ENCODE results near the gene YBX1.

The YBX1 gene

DNA sequence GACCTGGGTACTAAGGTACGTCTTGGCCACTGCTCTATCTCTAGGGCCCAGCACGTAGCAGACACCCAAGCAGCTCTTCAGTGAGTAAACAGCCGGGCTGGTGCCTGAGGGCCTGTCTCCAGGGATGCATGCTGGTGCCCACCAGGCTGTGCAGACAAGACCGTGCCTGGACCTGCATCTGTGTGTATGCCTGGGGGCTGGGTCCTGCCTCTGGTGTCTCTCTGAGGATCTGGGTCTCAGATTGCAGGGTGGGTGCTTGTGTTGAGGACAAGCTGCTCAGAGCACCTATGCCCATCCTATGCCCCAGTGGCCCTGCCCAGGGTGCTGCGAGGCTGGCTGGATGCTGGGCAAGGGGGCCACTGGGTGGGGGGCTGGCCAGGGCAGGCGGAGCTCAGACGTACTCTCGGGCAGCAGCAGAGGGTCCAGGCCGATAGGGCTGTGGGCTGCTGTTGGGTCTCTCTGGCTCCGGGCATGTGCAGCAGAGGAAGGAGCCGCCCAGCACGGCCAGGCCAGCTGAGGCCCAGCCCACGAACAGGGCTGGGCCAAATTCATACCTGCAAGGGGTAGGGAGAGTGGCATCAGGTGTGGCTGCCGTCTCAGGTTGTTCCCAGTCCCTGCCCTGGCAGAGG, 53.4 kb downstream of the YBX1 start:
- DNase-seq (ENCODE audit: low read depth), result no peak

DNA sequence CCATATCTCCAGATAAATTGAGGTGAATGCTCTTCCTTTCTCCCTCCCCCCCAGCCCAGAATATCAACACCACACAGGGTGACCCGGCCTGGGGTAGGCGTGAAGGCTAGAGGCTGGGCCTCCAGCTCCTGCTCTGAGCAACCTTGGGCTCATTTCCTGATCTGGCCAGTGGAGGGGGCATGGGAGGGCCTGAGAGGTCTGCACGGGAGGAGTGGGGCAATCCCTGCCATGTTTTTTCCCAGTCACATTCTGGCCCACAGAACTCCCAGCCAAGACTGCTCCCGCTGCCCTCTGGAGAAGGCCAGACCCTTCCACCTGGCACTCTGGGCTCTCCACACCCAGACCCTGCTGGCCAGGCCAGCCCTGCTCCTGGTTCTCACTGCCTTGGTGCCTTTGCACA, 53.9 kb downstream of the YBX1 start:
- no peak for DNase-seq (ENCODE audit: low read depth)

DNA sequence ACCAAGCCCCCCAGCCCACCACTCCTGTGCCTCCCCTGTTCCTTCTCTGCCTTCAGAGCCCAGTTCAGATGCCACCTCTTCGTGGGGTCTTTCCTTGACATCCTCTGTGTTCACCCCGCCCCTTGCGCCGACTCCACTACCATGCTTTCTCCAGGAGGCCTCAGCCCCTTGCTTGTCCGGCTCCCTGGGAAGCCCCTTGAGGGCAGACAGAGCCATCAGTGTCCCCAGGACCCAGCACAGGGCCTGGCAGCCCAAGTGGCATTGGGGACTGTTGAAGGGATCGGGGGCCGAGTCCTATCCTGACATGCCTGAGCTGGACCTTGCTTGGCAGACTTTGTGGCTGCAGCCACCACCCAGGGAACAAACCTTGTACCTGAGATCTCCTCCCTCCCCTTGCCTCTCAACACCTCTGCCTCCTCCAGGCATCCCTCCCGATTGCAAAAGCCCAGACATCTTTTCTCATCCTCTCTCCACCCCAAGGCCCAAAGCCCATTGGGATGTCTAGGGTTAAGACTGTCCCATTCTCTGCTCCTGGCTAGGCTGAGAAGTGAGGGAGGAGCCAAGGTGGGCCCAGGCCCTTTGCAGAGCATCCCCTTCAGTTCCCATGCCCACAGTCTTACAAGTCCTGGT, 54.5 kb downstream of the YBX1 start:
- DNase-seq (ENCODE audit: low read depth), result no peak

DNA sequence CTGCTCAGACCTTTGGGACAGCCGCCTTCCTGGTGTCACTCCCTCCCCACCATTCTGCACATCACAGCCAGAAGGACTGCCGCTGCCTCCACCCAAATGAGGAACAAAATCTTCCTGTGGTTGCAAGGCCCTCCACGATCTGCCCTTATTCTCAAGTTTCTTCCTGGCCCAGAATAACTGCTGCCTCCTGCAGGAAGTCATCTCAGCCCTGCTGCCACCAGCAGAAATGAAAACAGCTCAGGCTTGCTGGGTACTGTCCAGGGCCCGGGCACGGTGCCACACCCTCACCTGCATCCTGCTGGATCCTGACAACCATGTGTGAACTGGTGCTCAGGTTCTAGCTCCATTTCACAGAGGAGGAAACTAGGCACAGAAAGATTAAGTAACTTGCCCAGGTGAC, 55.0 kb downstream of the YBX1 start:
- no peak for DNase-seq (ENCODE audit: low read depth)

DNA sequence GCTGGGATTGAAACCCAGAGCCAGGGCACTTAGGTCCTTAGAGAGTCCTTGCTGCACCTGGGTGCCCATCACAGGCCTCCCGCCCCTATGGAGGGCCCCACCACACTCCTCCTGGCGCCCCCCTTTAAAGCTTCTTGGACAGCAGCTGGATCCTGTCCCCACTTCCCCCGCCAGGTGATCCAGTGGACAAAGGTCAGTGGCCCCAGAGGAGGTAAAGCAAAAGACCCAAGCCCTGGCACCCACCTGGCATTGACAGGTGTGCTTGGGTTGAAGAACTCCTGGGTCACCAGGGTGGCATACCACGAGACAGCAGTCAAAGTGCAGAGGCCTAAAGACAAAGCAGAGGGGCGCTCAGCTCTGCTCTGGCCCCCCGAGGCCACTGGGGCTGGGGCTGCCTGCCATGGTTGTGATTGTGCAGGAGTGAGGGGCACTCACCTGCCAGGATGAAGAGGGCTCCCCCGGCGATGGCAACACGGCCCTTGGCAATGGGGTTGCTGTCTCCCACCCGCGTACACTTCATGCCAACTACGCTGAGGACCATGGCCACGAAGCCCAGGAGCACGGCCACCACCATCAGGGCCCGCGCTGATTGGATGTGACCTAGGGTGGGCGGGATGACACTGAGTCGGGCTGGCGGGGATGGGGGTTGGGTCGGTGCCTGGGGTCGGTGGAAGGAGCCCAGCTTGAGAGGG, 55.9 kb downstream of the YBX1 start:
- no peak for DNase-seq (ENCODE audit: low read depth)

DNA sequence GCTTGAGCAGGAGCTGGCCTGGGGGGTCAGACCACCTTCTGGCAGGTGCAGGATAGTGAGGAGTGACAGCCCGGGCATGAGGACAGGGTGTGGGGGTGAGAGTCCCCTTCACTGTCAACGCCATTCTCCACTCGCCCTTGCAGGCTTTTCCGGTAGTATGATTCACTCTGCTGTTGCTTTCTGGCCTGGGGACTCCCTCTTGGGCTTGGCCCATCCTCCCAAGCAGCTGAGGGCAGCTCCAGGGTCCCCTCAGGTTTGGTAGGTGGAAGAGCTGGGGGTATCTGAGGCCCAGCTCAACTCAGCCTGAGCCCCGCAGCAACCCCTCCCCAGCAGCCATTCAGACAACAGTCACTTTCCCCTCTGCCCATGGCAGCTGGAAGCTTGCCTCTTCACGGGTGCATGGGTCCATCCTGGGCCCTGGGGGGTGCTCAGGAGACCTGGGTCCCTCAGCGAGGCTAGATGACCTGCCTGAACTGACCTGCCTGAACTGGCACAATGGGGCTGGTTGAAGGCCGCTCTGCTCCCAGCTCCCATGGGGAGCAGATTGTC, 56.5 kb downstream of the YBX1 start:
- DNase-seq (ENCODE audit: low read depth), result no peak

DNA sequence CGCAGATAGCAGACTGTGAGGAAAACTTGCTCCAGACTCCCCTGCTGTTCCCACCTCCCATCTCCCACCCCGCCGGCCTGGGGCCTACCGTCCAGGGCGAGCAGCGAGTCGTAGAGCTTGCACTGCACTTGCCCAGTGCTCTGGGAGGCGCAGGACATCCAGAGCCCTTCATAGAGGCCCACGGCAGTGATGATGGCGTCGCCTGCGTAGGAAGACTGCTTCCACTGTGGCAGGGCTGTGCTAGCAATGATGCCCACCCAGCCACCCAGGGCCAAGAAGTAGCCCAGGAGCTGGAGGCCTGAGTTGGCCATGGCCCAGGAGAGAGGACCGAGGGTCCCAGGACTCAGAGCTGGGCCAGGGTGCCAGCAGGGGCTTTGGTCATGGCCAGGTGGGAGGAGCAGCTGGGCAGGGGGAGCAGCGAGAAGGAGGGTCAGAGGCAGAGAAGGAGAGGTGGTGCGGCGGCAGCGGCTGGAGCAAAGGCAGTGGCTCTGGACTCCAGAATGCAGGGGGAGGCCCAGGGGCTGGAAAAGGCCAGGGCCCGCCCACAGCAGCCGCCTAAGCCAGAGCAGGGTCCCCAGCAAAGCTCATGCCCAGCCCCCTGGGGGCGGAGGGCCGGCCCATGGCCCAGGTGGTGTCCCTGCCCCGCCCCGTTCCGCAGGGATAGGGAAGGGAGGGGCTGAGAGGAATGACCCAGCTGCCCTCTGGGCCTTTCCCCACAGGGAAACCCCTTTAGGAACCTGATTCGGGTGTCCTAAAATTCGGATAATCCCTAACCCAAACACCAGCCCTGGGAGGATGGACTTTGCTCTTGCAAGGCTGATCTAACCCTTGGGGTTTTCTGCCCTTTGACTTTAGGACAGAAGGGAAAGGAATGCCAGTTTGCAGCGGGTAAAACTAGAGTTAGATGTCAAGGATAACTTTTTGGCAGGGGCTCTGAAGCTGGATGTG, 57.8 kb downstream of the YBX1 start, which contains the start of gene CLDN19:
Gene CLDN19, minus strand, starts transcription at position 484 of the 948 bp plus-strand sequence. Its CDS starts 173 bp downstream, at position 311.
- no peak for DNase-seq (ENCODE audit: low read depth)

DNA sequence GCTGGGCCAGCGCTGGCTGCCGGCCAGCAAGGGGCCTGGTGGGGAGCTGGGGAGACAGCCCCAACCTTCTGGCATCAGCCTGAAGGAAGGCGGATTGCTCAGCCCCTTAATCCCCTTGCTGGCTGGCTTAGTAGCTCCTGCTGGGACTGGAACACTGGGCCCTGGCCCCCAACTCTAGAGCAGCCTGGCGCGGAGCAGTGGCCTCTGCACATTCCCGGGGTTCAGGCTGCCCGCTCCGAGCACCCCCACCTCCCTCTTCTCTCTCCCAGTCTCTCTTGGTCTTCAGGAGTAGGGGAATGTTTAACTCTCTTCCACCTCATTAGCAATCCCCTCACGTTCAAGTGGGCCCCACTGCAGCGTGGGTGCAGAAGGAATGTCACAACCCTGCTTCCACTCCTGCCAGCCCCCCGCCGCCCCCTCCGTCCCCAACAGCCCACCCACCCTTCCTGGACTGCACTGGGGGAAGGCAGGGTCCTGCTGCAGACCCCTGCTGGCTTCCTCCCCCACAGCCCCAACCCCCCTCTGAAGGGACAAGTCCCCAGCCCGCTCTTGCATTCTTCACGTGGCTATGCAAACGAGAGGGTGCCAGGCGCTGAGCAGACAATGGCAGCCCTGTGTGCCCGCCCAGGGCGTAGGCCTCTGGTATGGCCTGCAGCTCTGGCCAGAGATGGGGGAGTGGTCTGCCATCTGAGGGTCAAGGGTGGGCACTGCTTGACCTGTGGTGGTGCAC, 58.8 kb downstream of the YBX1 start:
- DNase-seq (ENCODE audit: low read depth), result no peak

DNA sequence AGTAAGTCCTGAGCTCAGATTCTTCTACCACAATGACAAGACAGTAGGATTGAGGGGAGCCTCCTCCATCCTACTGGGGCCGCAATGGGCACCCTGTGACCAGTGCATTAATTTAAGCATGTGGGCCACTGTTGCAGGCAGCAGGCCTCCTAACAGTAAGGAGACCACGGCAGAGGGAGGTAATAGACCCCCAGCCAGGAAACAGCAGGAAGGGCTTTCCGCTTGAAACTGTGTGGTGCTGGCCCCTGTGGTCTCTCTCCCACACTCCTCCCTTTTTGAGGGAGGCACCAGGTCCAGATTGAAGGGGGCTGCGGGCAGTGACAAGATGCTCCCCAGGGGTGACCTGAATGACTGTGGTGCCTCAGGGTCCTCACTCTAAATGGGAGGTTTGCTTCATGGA, 59.5 kb downstream of the YBX1 start:
- DNase-seq (ENCODE audit: low read depth), result no peak

DNA sequence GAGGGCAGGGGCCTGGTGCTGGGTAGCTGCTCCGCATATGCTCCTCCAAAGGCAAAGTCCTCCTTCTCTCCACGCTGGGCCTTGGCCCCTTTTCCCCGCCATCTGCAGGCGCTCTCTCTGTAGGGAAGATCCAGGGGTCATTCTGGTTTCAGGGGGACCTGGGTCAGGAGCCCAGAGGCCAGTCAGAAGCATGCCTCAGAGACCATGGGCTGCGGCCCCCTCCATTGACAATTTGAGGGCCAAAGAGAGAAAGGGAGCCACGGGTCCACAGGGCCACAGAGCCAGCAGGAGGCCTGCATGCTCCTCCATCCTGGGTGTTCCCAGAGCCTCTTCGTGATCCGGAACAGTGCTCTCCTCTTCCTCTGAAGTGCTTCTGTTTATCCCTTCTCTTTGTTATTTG, 59.9 kb downstream of the YBX1 start:
- DNase-seq (ENCODE audit: low read depth), result no peak

DNA sequence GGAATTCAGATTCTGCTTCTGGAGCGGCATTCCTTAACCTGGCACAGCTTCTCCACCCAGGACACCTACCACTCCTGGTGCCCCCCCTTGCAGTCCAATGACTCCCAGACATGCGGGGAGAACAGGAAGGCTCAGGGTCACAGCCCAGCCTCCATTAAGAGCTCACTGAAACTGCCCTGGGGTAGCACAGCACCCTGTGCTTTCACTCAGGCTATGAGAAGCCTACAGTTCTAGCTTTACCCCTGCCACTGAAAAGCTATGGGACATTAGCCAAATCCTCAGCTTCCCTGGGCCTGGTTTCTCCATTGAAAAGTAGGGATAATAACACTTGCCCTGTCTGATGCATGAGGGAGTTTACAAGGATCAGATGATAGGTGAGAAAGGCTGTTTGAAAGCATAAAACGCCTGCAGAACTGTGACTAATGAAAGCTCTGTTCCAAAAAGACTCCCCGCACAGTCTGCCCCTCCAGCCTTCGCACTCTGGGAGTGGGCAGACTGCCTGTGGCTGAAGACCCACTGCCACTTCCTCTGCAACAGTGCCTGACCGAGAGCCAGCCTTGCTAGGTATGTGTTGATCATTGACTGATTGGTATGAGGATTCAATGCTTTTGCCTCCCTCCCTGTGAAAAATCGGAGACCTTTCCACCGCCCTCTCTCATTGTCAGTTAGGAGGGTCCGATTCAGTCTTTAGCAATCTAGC, 60.5 kb downstream of the YBX1 start:
- no peak for DNase-seq (ENCODE audit: low read depth)

DNA sequence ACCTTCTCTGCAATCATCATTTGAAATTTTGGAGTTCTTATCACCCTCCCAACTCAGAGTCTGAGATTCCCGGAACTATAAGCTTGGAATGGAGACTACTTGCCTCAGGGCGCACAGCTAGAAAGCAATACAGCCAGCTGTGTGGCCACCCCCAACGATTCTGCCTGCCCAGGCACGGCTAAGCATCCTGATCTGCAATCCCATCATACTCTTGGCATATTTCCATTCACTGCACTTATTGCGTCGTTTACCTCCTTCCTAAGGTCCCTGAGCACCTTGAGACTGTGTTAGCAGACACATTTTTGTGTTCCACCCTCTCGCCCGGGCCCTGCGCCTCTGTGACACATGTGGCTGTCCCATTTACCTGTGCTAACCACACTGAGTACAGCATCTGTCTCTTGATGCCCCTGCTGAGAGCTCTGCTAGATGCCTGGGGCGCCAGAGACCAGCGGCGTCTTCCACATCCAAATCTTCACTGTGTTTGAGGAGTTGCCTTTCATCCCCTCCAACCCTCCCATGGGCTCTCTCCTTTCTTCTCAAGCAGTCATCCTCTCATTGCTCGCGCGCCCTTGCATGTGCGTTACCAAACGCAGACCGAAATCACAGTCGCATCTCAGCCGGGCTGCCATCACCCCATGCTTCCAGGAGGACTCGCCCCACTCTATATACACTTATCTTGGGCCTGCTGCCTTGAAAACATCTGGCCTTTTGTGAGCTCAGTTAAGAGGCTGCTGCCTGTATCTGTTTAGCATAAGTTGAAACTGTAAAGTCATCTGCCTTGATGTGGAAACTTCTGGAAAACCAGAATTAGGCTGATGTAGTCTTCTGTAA, 61.3 kb downstream of the YBX1 start:
- DNase-seq (ENCODE audit: low read depth), result no peak

DNA sequence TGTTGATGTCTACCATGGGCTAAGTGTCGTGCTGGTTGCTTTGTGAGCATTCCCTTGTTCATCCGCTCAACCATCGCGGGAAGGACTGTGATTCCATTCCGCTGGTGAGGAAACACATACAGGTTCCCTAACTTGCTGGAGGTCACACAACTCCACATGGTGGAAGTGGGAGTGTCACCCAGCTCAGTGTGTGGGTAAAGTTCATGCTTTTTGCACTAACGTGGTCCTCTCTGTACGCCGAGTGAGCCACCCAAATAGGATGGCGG, 61.9 kb downstream of the YBX1 start:
- no peak for DNase-seq (ENCODE audit: low read depth)

DNA sequence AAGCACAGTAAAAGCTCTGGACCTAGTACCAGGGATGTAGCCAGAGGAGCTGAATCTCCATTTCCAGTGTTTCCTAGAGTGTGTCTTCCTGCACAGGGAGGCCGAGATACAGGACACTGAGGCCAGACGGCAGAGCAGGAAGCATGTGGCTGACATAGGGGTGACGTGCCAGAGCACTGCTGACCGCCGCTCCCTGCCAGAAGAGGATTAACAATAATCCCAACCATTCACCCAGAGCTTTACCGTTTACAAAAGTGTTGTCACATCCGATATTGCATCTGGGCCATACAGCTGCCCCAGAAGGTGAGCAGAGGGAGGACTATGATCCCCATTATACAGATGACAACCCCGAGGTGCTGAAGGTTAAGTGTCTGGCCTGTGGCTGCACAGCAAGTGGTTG, 63.6 kb downstream of the YBX1 start:
- no peak for DNase-seq (ENCODE audit: low read depth)

DNA sequence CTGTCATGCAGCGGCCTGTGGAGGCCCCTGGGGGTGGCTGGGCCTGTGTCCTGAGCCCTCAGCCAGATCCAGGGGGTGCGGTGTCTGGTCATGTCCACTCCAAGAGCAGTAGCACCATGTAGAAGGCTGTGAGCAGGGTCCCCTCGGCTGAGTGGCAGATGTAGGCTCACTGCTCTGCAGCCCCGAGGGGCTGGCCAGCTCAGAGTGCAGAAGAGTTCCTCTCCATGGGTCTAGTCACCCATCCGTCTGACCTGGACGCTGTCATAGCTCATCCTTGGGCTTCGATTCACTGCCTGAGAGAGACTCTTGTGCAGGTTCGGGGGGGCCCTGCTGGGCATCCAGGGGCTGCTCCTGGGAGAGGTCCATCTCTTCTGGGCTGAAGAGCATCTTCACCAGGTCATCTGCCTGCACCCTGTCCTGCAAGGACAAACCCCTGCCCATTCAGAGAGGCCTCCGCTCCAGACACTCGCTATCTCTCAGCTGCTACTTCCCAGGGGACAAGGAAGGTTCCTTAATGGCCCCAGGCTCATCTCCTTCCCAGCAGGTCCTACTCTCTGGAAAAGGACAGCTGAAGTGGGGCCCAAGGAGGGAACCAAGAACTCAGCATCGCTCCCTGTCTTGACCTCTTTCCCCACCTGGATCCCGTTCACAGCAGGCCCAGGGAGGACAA, 64.4 kb downstream of the YBX1 start:
- no peak for DNase-seq (ENCODE audit: low read depth)

DNA sequence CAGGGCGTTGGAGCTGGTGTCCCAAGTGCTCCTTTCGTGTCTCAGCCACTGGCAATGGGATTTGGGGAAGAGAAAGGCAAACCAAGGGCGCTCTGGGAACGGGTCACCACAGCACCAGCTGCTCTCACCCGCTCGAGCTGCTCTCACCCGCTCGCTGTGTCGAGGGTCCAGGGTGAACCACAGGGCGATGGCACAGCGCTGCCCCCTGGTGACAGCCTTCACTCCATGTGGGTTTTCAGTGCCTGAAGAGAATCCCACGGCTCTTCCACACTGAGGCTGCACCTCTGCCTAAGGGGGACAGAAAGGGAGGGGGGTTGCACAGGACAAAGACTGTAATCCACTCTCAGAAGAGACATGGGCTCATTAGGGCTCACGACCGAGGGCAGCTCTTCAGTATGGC, 64.9 kb downstream of the YBX1 start:
- no peak for DNase-seq (ENCODE audit: low read depth)

DNA sequence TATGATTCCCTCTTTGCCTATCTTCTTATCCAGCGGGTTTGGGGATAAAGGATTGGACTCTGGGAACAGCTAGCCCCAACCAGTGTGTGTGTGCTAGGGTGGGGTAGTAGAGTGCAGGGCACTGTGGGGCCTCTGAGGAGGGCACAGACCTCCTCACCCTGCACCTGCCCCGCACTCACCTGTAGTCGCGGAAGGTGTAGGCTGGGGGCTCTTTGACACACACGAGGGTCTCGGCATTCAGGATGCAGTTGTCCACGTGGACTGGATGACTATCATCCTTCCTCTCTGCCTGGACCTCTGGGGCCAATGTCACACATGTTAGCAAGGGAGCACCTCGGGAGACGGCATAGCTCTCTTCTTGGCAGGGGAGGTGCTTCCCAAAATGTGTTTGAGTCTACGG, 65.8 kb downstream of the YBX1 start:
- no peak for DNase-seq (ENCODE audit: low read depth)

DNA sequence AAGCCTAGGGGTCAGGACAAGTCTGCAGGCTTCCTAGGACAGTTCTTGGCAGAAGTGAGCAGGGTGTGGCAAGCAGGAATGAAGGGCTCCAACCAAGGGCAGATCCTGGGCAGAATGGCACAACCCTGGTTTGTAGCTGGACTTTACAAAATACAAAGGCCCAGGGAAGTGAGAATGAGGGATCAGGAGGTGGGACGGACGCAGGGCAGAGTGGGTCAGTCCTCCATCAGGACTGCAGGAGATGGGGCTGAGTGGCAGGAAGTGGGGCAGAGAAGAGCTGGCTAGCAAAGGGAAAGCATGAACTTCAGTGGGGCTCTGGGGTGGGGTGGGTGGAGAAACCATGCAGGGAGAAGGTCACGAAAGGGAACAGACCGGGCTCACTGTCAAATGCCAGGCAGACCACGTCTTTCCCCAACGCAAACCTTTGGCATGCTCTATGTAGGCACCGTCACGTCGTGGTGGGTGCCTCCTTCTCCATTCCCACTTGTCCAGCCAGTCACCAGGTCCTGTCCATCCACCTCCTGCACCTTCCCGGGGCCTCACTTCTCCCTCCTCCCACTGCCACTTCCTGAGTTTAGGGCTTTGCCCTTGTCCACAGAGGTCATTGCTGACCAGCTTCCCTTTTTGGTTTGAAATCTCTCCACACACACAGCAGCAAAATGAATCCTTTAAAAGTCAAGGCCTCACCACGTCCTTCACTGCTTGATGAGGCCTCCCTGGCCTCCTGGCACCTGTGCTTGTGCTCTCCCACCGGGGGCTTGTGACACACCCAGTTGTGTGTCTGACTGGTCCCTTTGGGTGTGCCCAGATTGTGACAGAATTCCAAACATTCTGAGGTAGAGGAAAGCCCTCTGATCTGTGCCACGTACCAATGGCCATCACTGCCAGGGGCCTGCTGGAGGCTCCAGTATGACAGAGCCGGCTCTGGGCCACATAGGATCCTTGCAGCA, 66.5 kb downstream of the YBX1 start:
- DNase-seq (ENCODE audit: low read depth), result no peak

Measured in activated T-cell treated with anti-CD3 and anti-CD28 coated beads for 24 hours (primary cell).